ENCODE results near the gene TRIAP1. TPM values are rescaled to one million over a fixed set of nuclear protein-coding genes. Genes with fewer than 3 reads are reported as not detected.

TRIAP1 gene
- total RNA-seq, 1 experiment from 2014 or later, result 34.5 TPM

- intact Hi-C loops (cut with micrococcal nuclease; ENCODE audit: unreplicated experiment), result no loop called here
- TF ChIP-seq CTCF (IDR thresholded peaks at IDR 0.05; ENCODE audit: insufficient read depth in 1 of 2, low read depth in 1 of 2, low read length in 1 of 2, severe bottlenecking in 1 of 2, unreplicated experiment in 1 of 2), result no peak
- Histone ChIP-seq H3K27me3 (replicated peaks; ENCODE audit: control insufficient read depth, insufficient read depth, low read length) (no peaks in the 10 kb centered on the region), H3K36me3 (ENCODE audit: control insufficient read depth, insufficient read depth, low read length) (no peaks in the 10 kb centered on the region), H3K4me3 (ENCODE audit: low read depth, low read length) (no peak overlapping the region), H3K9me3 (no peaks in the 10 kb centered on the region), H3K4me1 (no peaks in the 10 kb centered on the region)
- Mint-ChIP-seq H3K4me3 (ENCODE audit: unreplicated experiment) (no peak overlapping the region), H3K27ac (ENCODE audit: unreplicated experiment) (no peak overlapping the region), H3K27me3 (ENCODE audit: insufficient read depth, unreplicated experiment) (no peaks in the 10 kb centered on the region), H3K9me3 (ENCODE audit: unreplicated experiment) (no peaks in the 10 kb centered on the region), H3K36me3 (ENCODE audit: insufficient read depth, unreplicated experiment) (no peaks in the 10 kb centered on the region), H3K4me1 (ENCODE audit: low read depth, unreplicated experiment) (no peaks in the 10 kb centered on the region)
- BruUV-seq (replicated peaks), result no TSS peak
- ChIA-PET POLR2A (no interaction called here), CTCF (no interaction called here)
- DNase-seq, result no peak
These were observed 48.2 kb downstream of the TRIAP1 start for GRCh38 chr12:120397824-120398540.

- Histone ChIP-seq H3K4me1 (no peaks in the 10 kb centered on the region), H3K27me3 (replicated peaks; ENCODE audit: control insufficient read depth, insufficient read depth, low read length) (no peaks in the 10 kb centered on the region), H3K4me3 (ENCODE audit: low read depth, low read length) (no peak overlapping the region), H3K9me3 (no peaks in the 10 kb centered on the region), H3K36me3 (ENCODE audit: control insufficient read depth, insufficient read depth, low read length) (no peaks in the 10 kb centered on the region)
- no peaks in the 10 kb centered on the region for H3K36me3 Mint-ChIP-seq (ENCODE audit: insufficient read depth, unreplicated experiment)
- BruUV-seq (replicated peaks), result no TSS peak
- H3K9me3 Mint-ChIP-seq (ENCODE audit: unreplicated experiment), result no peaks in the 10 kb centered on the region
- H3K27ac Mint-ChIP-seq (ENCODE audit: unreplicated experiment), result no peak overlapping the region
- intact Hi-C loops (cut with micrococcal nuclease; ENCODE audit: unreplicated experiment), result no loop called here
- peak in 1 of 2 experiments; percentile 53 for DNase-seq
- no peaks in the 10 kb centered on the region for H3K27me3 Mint-ChIP-seq (ENCODE audit: insufficient read depth, unreplicated experiment)
- no peaks in the 10 kb centered on the region for H3K4me1 Mint-ChIP-seq (ENCODE audit: low read depth, unreplicated experiment)
- POLR2A ChIA-PET, result interaction anchor here (0.6 kb wide), 1 partner anchor 282 kb away, joined by 7 read pairs; no protein-coding TSS in a partner anchor
- H3K4me3 Mint-ChIP-seq (ENCODE audit: unreplicated experiment), result no peak overlapping the region
- TF ChIP-seq CTCF (IDR thresholded peaks at IDR 0.05; ENCODE audit: insufficient read depth in 1 of 2, low read depth in 1 of 2, low read length in 1 of 2, severe bottlenecking in 1 of 2, unreplicated experiment in 1 of 2), result no peak
- CTCF ChIA-PET, result no interaction called here
These were observed 51.5 kb downstream of the TRIAP1 start for GRCh38 chr12:120394483-120395367.

Other genes with a start within 250 kb of the TRIAP1 start
- 2,379 and 2,383 TPM in 2 replicates for gene RPLP0, start 245.3 kb downstream of the TRIAP1 start, total RNA-seq (2022)
- 150 and 162 TPM in 2 replicates for gene PXN, start 180.7 kb downstream of the TRIAP1 start, total RNA-seq (2022)
- gene RNU4-2, start 154.5 kb downstream of the TRIAP1 start, total RNA-seq (2022), result 3,944 and 3,946 TPM in 2 replicates
- 3,380 and 3,645 TPM in 2 replicates for gene RNU4-1, start 153.1 kb downstream of the TRIAP1 start, total RNA-seq (2022)
- 2.1 and 3.6 TPM in 2 replicates for gene SIRT4, start 144.1 kb downstream of the TRIAP1 start, total RNA-seq (2022)
- gene PLA2G1B, start 118.6 kb downstream of the TRIAP1 start, total RNA-seq (2022), result not detected in 2 replicates
- gene MSI1, start 77.2 kb downstream of the TRIAP1 start, total RNA-seq (2022), result 21.7 and 24.8 TPM in 2 replicates
- 474 and 492 TPM in 2 replicates for gene COX6A1, start 8.3 kb downstream of the TRIAP1 start, total RNA-seq (2022)
- 30.9 and 33.2 TPM in 2 replicates for gene GATC, start 60 bp upstream of the TRIAP1 start, total RNA-seq (2022)
- 240 and 244 TPM in 2 replicates for gene SRSF9, start 23.4 kb upstream of the TRIAP1 start, total RNA-seq (2022)
- 323 and 324 TPM in 2 replicates for gene DYNLL1, start 49.7 kb upstream of the TRIAP1 start, total RNA-seq (2022)
- 20.7 and 20.9 TPM in 2 replicates for gene COQ5, start 82.8 kb upstream of the TRIAP1 start, total RNA-seq (2022)
- gene RNF10, start 88.0 kb upstream of the TRIAP1 start, total RNA-seq (2022), result 133 and 164 TPM in 2 replicates
- 49.5 and 53.9 TPM in 2 replicates for gene POP5, start 135.0 kb upstream of the TRIAP1 start, total RNA-seq (2022)
- 0.95 and 1.0 TPM in 2 replicates for gene CABP1, start 194.2 kb upstream of the TRIAP1 start, total RNA-seq (2022)
- gene MLEC, start 240.8 kb upstream of the TRIAP1 start, total RNA-seq (2022), result 143 and 150 TPM in 2 replicates

Measured in Caco-2 (cell line).